HepG2 (cell line): ENCODE data around the gene MYL6B. TPM values are rescaled to one million over a fixed set of nuclear protein-coding genes. Genes with fewer than 3 reads are reported as not detected.

ENCODE experiments used
- DNMT3B ChIP-seq: conservative IDR thresholded peaks from 2 replicates; pipeline ENCODE4 v1.6.1; 2016; ENCODE audit warnings: missing biosample characterization, control low read depth
- E2F5 ChIP-seq: sonication (generic); formaldehyde crosslinking; conservative IDR thresholded peaks from 2 replicates; pipeline ENCODE4 v1.4.0; 2020; ENCODE audit warnings: missing genetic modification reagents
- FOXM1 ChIP-seq: sonication (generic); formaldehyde crosslinking; IDR thresholded peaks from 2 replicates; pipeline ENCODE4 v1.5.0; 2020; ENCODE audit warnings: missing genetic modification reagents
- GATAD2A ChIP-seq: IDR thresholded peaks from 2 replicates; pipeline ENCODE4 v1.6.1; 2016
- IRF1 ChIP-seq: sonication (generic); formaldehyde crosslinking; IDR thresholded peaks from 2 replicates; pipeline ENCODE4 v1.4.0; 2020; ENCODE audit warnings: low read depth, mild to moderate bottlenecking, missing genetic modification reagents
- MTA1 ChIP-seq: sonication (generic); formaldehyde crosslinking; IDR thresholded peaks from 2 replicates; pipeline ENCODE4 v1.4.0; 2020; ENCODE audit warnings: missing genetic modification reagents, mild to moderate bottlenecking, borderline replicate concordance
- PATZ1 ChIP-seq: sonication (generic); formaldehyde crosslinking; IDR thresholded peaks from 2 replicates; pipeline ENCODE4 v1.4.0; 2020; ENCODE audit warnings: missing genetic modification reagents
- RNF219 ChIP-seq: sonication (generic); formaldehyde crosslinking; IDR thresholded peaks from 2 replicates; pipeline ENCODE4 v1.5.0; 2020; ENCODE audit warnings: mild to moderate bottlenecking, missing genetic modification reagents
- STAG1 ChIP-seq: sonication (generic); formaldehyde crosslinking; IDR thresholded peaks from 2 replicates; pipeline ENCODE4 v1.4.0; 2020; ENCODE audit warnings: missing genetic modification reagents
- TIGD3 ChIP-seq: sonication (generic); formaldehyde crosslinking; IDR thresholded peaks from 2 replicates; pipeline ENCODE4 v1.5.1; 2020; ENCODE audit warnings: mild to moderate bottlenecking, missing genetic modification reagents, borderline replicate concordance
- ZFP91 ChIP-seq: sonication (generic); formaldehyde crosslinking; IDR thresholded peaks from 2 replicates; pipeline ENCODE4 v1.9.0; 2022; ENCODE audit warnings: missing genetic modification reagents, mild to moderate bottlenecking, borderline replicate concordance
- ZFYVE20 ChIP-seq: sonication (generic); formaldehyde crosslinking; IDR thresholded peaks from 2 replicates; pipeline ENCODE4 v1.8.0; 2023; ENCODE audit warnings: low read depth, mild to moderate bottlenecking, moderate library complexity, missing genetic modification reagents, borderline replicate concordance
- ZNF234 ChIP-seq: sonication (generic); formaldehyde crosslinking; conservative IDR thresholded peaks from 2 replicates; pipeline ENCODE4 v1.5.1; 2020; ENCODE audit warnings: mild to moderate bottlenecking, missing genetic modification reagents
- ZNF256 ChIP-seq: sonication (generic); formaldehyde crosslinking; conservative IDR thresholded peaks from 2 replicates; pipeline ENCODE4 v1.4.0; 2020; ENCODE audit warnings: missing genetic modification reagents
- ZNF275 ChIP-seq: sonication (generic); formaldehyde crosslinking; IDR thresholded peaks from 2 replicates; pipeline ENCODE4 v1.8.0; 2022; ENCODE audit warnings: missing genetic modification reagents, mild to moderate bottlenecking, inconsistent platforms, borderline replicate concordance
- ZNF446 ChIP-seq: sonication (generic); formaldehyde crosslinking; IDR thresholded peaks from 2 replicates; pipeline ENCODE4 v1.5.0; 2020; ENCODE audit warnings: mild to moderate bottlenecking, missing genetic modification reagents
- ZNF614 ChIP-seq: IDR thresholded peaks from 2 replicates; pipeline ENCODE4 v1.6.1; 2018; ENCODE audit warnings: missing biosample characterization, missing genetic modification reagents, inconsistent platforms, borderline replicate concordance
- ZSCAN29 ChIP-seq: sonication (generic); formaldehyde crosslinking; conservative IDR thresholded peaks from 2 replicates; pipeline ENCODE4 v1.4.0; 2020; ENCODE audit warnings: mild to moderate bottlenecking, missing genetic modification reagents
- polyA plus RNA-seq, 8 experiments: library from polyadenylated mRNA; depleted of rRNA in 3 of 8; stranded (reverse) in 7 of 8; unstranded in 1 of 8; fragments of >200 nt; fragmentation: Illumina TruSeq in 4 of 8; extraction: Trizol in 4 of 8; gene quantifications; 2 replicates each; pipeline versions ENCODE4 v1.2.1 to v1.2.3, GENCODE V29; 2011 to 2016; ENCODE audit warnings: low read depth in 4 of 8, missing spikeins in 1 of 8, mixed read lengths in 1 of 8; ENCODE audit not compliant: insufficient read depth in 1 of 8
- total RNA-seq, 5 experiments: library from RNA; depleted of rRNA; stranded (reverse); fragments of >200 nt; fragmentation: Illumina TruSeq; extraction: Trizol; gene quantifications; 2 replicates each; pipeline ENCODE4 v1.2.3, GENCODE V29; 2016; ENCODE audit warnings: low read depth in 1 of 5

MYL6B gene
- total and polyA plus RNA-seq, 2 of the 13 experiments (the other 11 are each of a cell fraction or from before 2014, with no cell fraction given): 75.7 to 88.7 TPM

GRCh38 chr12:56206452-56207166 lies 54.2 kb downstream of the MYL6B start (continued):
- TF ChIP-seq ZSCAN29 (CRISPR knock-in tag): no peak
- no peak for TF ChIP-seq MTA1
- peak; percentile 76 for TF ChIP-seq STAG1 (CRISPR knock-in tag)
- TF ChIP-seq GATAD2A (CRISPR knock-in tag): 0 out of 2 replicates have a peak, but pooled peaks have one; percentile 24
- TF ChIP-seq ZFYVE20 (CRISPR knock-in tag): no peak
- TF ChIP-seq DNMT3B (CRISPR knock-in tag): no peak
- TF ChIP-seq ZNF614 (CRISPR knock-in tag): no peak
- TF ChIP-seq ZNF256 (CRISPR knock-in tag): no peak
- no peak for TF ChIP-seq RNF219
- TF ChIP-seq FOXM1 (CRISPR knock-in tag): no peak
- TF ChIP-seq IRF1 (CRISPR knock-in tag): no peak
- TF ChIP-seq ZNF234 (CRISPR knock-in tag): no peak
- TF ChIP-seq TIGD3 (CRISPR knock-in tag): no peak
- no peak for TF ChIP-seq E2F5 (CRISPR knock-in tag)
- no peak for TF ChIP-seq ZNF446 (CRISPR knock-in tag)
- TF ChIP-seq ZNF275 (CRISPR knock-in tag): no peak
- 0 out of 2 replicates have a peak, but pooled peaks have one; percentile 12 for TF ChIP-seq PATZ1
- TF ChIP-seq ZFP91: peak; percentile 43; the same call in 1 of the 2 replicates
